Esophagus squamous epithelium (tissue), 4 donors: ENCODE data around the gene ZNF823.

Experiments
- CTCF ChIP-seq, 6 experiments: fragments of 450-650 bp in 4 of 6; fragments of 200-600 bp in 2 of 6; sonication (generic) in 2 of 6; IDR thresholded peaks; one replicate each; pipeline ENCODE4 v1.5.1; 2016 to 2019; ENCODE audit warnings: antibody characterized with exemption in 6 of 6, mild to moderate bottlenecking in 4 of 6, moderate library complexity in 4 of 6
- POLR2A ChIP-seq, 4 donors: fragments of 450-650 bp; IDR thresholded peaks; one replicate each; pipeline ENCODE4 v1.6.1; 2017; ENCODE audit warnings: antibody characterized with exemption in 4 of 4, mild to moderate bottlenecking in 4 of 4, moderate library complexity in 3 of 4

- TF ChIP-seq CTCF (IDR thresholded peaks at IDR 0.05), result no peak
- no peak for TF ChIP-seq POLR2A (IDR thresholded peaks at IDR 0.05)
These were observed 34.1 kb downstream of the ZNF823 start for GRCh38 chr19:11704626-11705025.
